Midbrain (tissue), 1 donor: Measurements from ENCODE around the gene FBXW8.

Experiments used
- DNase-seq: peaks from one replicate; lab custom pipeline; 2025; lab: John Stamatoyannopoulos, UW

Gene FBXW8, protein sequence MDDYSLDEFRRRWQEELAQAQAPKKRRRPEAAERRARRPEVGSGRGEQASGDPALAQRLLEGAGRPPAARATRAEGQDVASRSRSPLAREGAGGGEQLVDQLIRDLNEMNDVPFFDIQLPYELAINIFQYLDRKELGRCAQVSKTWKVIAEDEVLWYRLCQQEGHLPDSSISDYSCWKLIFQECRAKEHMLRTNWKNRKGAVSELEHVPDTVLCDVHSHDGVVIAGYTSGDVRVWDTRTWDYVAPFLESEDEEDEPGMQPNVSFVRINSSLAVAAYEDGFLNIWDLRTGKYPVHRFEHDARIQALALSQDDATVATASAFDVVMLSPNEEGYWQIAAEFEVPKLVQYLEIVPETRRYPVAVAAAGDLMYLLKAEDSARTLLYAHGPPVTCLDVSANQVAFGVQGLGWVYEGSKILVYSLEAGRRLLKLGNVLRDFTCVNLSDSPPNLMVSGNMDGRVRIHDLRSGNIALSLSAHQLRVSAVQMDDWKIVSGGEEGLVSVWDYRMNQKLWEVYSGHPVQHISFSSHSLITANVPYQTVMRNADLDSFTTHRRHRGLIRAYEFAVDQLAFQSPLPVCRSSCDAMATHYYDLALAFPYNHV

GRCh38 chr12:116910645-116911451 is at the start of gene FBXW8:
FBXW8 (plus strand) TSS chr12:116910950; CDS start chr12:116911038, 88 bp downstream.
- DNase-seq = peak; percentile 58

DNA sequence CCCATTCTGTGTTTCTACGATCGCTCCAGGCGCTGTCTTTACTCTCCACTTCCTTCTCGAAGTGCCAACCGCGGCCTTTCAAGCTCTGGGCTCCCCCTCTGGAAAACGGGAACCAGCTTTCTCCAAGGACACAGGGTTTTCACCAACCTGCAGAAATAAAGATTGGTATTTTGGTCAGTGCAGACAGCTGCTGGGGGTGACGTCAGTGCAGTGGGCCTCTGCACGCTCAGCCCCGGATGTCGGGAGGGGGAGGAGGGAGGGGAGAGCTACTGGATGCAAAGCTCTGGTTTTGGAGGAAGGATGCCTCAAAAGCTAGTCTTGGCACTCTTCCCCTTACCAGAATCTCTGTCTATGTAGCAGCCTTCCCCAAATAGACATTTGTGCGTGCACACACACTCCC is 49.4 kb upstream of the FBXW8 start:
- peak; percentile 68 for DNase-seq

- no peak for DNase-seq
These were observed 48.6 kb upstream of the FBXW8 start for GRCh38 chr12:116862167-116862566.

GRCh38 chr12:116863275-116863767 is 47.4 kb upstream of the FBXW8 start:
- DNase-seq = no peak

DNA sequence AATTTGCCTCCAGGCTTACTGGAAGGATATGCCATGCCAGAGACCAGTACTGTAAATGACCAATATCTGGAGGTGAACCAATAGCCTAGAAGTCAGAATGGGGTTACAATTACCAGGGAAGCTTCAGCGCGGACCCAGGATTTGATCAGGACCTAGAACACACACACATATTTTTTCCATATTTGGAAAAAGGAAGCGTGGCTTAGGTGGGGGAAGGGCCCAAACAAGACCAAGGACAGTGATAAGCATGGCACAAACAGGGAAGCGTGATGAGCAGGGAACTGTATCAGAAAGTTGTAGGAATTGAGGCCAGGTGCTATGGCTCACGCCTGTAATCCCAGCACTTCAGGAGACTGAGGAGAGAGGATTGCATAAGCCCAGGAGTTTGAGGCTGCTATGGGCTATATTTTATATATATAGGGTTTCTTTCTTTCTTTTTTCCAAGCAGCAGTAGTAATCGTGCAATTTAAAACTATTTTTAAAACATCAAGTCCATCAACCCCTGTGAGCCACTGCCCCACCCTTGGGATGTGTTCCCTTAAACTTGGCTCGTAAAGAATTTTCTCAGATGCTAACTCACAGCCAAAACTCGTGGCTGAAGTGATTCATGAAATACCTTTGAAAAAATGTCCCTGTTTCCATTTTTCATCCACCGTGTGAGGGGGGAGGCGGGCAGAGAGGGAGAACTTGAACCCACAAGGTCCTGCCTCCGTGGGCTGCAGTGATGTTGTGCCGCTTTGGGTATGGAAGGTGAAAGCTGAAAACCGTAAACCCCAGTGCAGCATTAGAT is 46.2 kb upstream of the FBXW8 start:
- no peak for DNase-seq

DNA sequence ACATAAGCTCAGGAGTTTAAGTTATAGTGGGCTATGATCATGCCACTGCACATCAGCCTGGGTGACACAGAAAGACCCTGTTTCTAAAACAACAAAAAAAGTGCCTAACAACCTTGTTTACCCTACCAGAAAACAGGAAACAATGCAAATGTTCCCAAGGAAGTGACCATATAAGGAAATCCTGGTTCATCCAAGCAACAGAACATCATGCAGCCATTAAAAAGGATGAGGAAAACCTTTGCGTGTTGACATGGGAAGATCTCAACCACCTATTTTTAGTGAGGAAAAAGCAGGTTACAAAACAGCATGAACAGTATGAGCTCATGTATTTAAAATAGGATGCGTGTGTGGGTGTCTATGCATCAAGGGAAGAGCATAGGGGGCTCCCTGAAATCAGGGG is 43.2 kb upstream of the FBXW8 start:
- no peak for DNase-seq

DNA sequence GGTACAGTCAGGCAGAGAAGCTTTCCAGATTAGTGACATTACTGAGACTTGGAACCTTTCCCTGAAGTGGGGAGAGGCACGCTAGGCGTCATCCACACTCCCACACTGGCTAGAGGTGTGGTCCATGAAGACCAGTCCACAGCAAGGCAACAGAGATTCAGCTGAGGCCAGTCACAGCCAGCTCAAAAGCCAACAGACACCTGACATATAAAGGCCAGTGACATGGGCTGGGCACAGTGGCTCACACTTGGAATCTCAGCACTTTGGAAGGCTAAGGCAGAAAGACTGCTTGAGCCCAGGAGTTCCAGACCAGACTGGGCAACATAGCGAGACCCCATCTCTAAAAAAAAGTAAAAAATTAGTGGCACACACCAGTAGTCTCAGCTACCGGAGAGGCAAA is 40.4 kb upstream of the FBXW8 start:
- no peak for DNase-seq

GRCh38 chr12:116874324-116874995 is 36.3 kb upstream of the FBXW8 start:
- no peak for DNase-seq

- no peak for DNase-seq
These were observed 34.4 kb upstream of the FBXW8 start for GRCh38 chr12:116876151-116876869.

GRCh38 chr12:116878567-116879508 is 31.9 kb upstream of the FBXW8 start:
- no peak for DNase-seq

GRCh38 chr12:116879509-116880212 is 31.1 kb upstream of the FBXW8 start:
- no peak for DNase-seq

- DNase-seq = no peak
These were observed 30.4 kb upstream of the FBXW8 start for GRCh38 chr12:116880213-116880816.

DNA sequence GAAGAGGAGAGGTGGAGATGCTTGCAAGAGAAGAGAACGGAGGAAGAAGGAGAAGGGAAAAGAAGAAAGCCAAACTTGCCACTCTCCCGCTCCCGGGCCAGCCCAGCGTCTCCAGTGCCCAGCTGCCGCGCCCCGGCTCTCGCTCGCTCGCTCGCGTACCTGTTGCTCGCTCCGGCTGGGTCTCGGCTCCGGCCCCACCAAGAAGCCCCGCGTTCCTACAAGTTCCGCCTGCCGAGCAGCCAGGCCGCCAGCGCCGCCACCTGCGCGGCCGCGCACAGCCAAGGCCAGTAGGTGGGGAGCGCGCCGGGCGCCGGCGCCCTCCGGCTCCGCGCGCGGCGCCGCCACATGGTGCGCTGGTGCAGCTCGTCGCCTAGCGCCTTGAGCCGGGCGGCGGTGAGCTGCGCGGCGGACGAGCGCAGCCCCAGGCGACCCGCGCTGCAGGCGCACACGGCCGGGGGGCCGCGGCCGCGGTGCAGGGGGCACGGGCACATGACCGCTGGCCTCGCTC is 29.9 kb upstream of the FBXW8 start:
- DNase-seq = no peak

GRCh38 chr12:116881325-116881876 is 29.3 kb upstream of the FBXW8 start, which contains the start of gene HRK:
HRK (minus strand) TSS chr12:116881441; CDS start chr12:116881307, 134 bp downstream.
- no peak for DNase-seq

DNA sequence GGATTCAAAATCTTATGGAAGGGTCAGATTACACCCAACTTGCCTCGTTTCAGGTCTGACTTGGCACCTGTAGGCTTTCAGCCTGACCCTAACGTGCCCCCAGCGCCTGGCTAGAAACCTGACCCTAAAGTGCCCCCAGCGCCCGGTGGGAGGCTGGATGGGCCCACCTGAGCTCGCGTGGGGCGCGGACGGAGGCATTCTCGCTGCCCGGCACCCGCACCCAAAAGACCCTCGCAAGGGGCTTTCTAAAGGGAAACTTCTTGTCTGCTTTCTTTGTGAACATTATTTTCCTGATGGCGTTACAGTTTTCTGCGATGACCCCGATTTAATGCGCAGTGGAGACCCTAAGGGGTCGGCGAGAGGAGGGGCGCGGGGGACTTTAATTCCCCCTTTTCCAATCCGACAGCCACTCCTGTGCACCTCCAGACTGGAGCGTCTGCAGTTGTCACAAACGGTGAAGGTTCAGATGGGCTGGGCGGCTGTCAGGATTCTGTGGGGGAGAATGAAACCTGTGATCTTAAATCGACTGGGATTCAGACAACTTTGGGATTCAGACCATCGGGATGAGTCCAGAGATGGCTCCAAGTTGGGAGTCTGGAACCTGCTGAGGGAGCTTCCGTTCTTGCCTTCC is 28.8 kb upstream of the FBXW8 start:
- no peak for DNase-seq

GRCh38 chr12:116882742-116883141 is 28.0 kb upstream of the FBXW8 start:
- DNase-seq = peak; percentile 41

- no peak for DNase-seq
These were observed 25.9 kb upstream of the FBXW8 start for GRCh38 chr12:116884871-116885270.
